Gastrocnemius medialis (tissue), 4 donors: Measurements from ENCODE around the gene NCAN. TPM values are rescaled to one million over a fixed set of nuclear protein-coding genes. Genes with fewer than 3 reads are reported as not detected.

Experiments
- ATAC-seq, 2 donors: fragments of 150-250 bp; one replicate each; pipeline ENCODE4 v1.9.1; 2016
- DNase-seq, 2 donors: peaks; one replicate each; pipeline ENCODE4 v3.0.0-alpha.2; 2019
- H3K27ac ChIP-seq, 4 donors: fragments of 200-600 bp; sonication (generic); 1 replicate in 1 of 4; 2 replicates in 3 of 4; pipeline ENCODE4 v1.5.1; 2016 to 2018; ENCODE audit warnings: mild to moderate bottlenecking in 2 of 4, moderate library complexity in 1 of 4
- H3K27me3 ChIP-seq, 3 donors: fragments of 200-600 bp; sonication (generic) in 2 of 3; 1 replicate in 1 of 3; 2 replicates in 2 of 3; pipeline versions ENCODE4 v1.5.1 to v1.6.0; 2016 to 2019; ENCODE audit warnings: mild to moderate bottlenecking in 1 of 3, moderate library complexity in 1 of 3
- H3K36me3 ChIP-seq, 2 donors: fragments of 200-600 bp; sonication (generic) in 1 of 2; one replicate each; pipeline ENCODE4 v1.5.1; 2017 to 2018
- H3K4me1 ChIP-seq, 2 donors: fragments of 200-600 bp; sonication (generic) in 1 of 2; one replicate each; pipeline ENCODE4 v1.5.1; 2016 to 2017; ENCODE audit warnings: mild to moderate bottlenecking in 2 of 2
- H3K4me3 ChIP-seq, 4 donors: fragments of 200-600 bp; sonication (generic) in 3 of 4; 1 replicate in 1 of 4; 2 replicates in 3 of 4; pipeline ENCODE4 v1.5.1; 2016 to 2019; ENCODE audit warnings: mild to moderate bottlenecking in 2 of 4
- H3K9me3 ChIP-seq, 3 donors: fragments of 200-600 bp; sonication (generic) in 2 of 3; 1 replicate in 1 of 3; 2 replicates in 2 of 3; pipeline ENCODE4 v1.5.1; 2016 to 2019
- CTCF ChIP-seq, 5 experiments: fragments of 450-650 bp in 3 of 5; fragments of 200-600 bp in 2 of 5; sonication (generic) in 2 of 5; IDR thresholded peaks in 4 of 5; conservative IDR thresholded peaks in 1 of 5; 1 replicate in 4 of 5; 2 replicates in 1 of 5; pipeline ENCODE4 v1.5.1; 2016 to 2019; ENCODE audit warnings: antibody characterized with exemption in 5 of 5, mild to moderate bottlenecking in 3 of 5, moderate library complexity in 3 of 5
- POLR2A ChIP-seq, 2 donors: fragments of 450-650 bp; IDR thresholded peaks; one replicate each; pipeline ENCODE4 v1.6.1; 2017; ENCODE audit warnings: antibody characterized with exemption in 2 of 2, mild to moderate bottlenecking in 2 of 2, moderate library complexity in 2 of 2
- in situ Hi-C, 4 donors: fragments of 200-750 bp; cut with MboI; loops; one replicate each; pipeline versions ENCODE4 v1.15.0 to v1.8.0; 2017; ENCODE audit warnings: low sequenced_read_pairs in 4 of 4
- intact Hi-C: fragments of 100-400 bp; cut with DNase I; formaldehyde crosslinking; loops from one replicate; pipeline ENCODE4 v1.15.1; 2023; ENCODE audit warnings: low total_unique reads
- total RNA-seq, 4 donors: library from RNA; depleted of rRNA; stranded (reverse); fragments of >200 nt; gene quantifications; one replicate each; pipeline versions ENCODE4 v1.1.0 to v1.2.3, GENCODE V29; 2016

The NCAN gene
- total RNA-seq, 4 donors from 2014 or later = not detected

DNA sequence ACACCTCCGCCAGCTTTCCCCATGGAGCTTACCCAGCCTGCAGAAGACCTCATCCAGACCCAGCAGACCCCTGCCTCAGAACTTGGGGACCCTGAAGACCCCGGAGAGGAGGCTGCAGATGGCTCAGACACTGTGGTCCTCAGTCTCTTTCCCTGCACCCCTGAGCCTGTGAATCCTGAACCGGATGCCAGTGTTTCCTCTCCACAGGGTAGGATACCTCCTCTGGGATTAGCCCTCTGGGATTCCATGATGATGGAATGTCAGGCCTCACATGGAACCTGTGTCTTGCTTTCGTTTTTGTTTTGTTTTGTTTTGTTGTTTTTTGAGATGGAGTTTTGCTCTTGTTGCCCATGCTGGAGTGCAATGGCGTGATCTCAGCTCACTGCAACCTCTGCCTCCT lies 17.8 kb upstream of the NCAN start:
- ATAC-seq = no peak
- in situ Hi-C loops = no loop called here
- Histone ChIP-seq H3K4me3 (peak overlapping the region in 3 of 4 donors; percentile 83 to 99 (median 88)), H3K36me3 (peaks cover 0 to 24% of the 10 kb centered on the region in 2 donors), H3K27me3 (no peaks in the 10 kb centered on the region), H3K9me3 (no peaks in the 10 kb centered on the region), H3K27ac (peak overlapping the region; percentile 99 to 100 (median 100)), H3K4me1 (peaks cover 30 to 44% of the 10 kb centered on the region in 2 donors)
- intact Hi-C loops = loop anchor here (2.0 to 10.0 kb wide), 4 partner anchors 57 to 211 kb away; partner anchors contain the start of genes GATAD2A, MAU2, SLC25A42 and SUGP1
- DNase-seq = no peak
- TF ChIP-seq CTCF (IDR thresholded peaks at IDR 0.05 in 4 of 5, conservative IDR thresholded peaks at IDR 0.05 in 1 of 5) (no peak), POLR2A (IDR thresholded peaks at IDR 0.05) (no peak)

- no peak for ATAC-seq
- TF ChIP-seq CTCF (IDR thresholded peaks at IDR 0.05 in 4 of 5, conservative IDR thresholded peaks at IDR 0.05 in 1 of 5) (no peak), POLR2A (IDR thresholded peaks at IDR 0.05) (no peak)
- H3K27me3 ChIP-seq = peaks cover 0 to 2% (median 0%) of the 10 kb centered on the region in 3 donors
- no peak for DNase-seq
- no peaks in the 10 kb centered on the region for H3K9me3 ChIP-seq
- intact Hi-C loops = no loop called here
- H3K4me3 ChIP-seq = peak overlapping the region; percentile 55 to 82 (median 77)
- peaks cover 6 to 9% of the 10 kb centered on the region in 2 donors for H3K4me1 ChIP-seq
- peak overlapping the region; percentile 84 to 91 (median 88) for H3K27ac ChIP-seq
- peaks cover 0 to 37% of the 10 kb centered on the region in 2 donors for H3K36me3 ChIP-seq
- in situ Hi-C loops = no loop called here
These were observed 9.8 kb upstream of the NCAN start for GRCh38 chr19:19201697-19202630.

GRCh38 chr19:19202707-19203011 lies 9.1 kb upstream of the NCAN start:
- peak overlapping the region; percentile 55 to 82 (median 77) for H3K4me3 ChIP-seq
- intact Hi-C loops = loop anchor here (1.0 kb wide), 1 partner anchor 10 kb away; the partner anchor contains the start of genes BORCS8 and RFXANK
- H3K36me3 ChIP-seq = peaks cover 0 to 30% of the 10 kb centered on the region in 2 donors
- DNase-seq = no peak
- peak in 1 of 2 donors; percentile 2 for ATAC-seq
- peak overlapping the region; percentile 84 to 91 (median 88) for H3K27ac ChIP-seq
- H3K9me3 ChIP-seq = no peaks in the 10 kb centered on the region
- in situ Hi-C loops = no loop called here
- H3K27me3 ChIP-seq = peaks cover 0 to 2% (median 0%) of the 10 kb centered on the region in 3 donors
- peaks cover 6 to 9% of the 10 kb centered on the region in 2 donors for H3K4me1 ChIP-seq
- no peak for TF ChIP-seq POLR2A (IDR thresholded peaks at IDR 0.05)
- no peak for TF ChIP-seq CTCF (IDR thresholded peaks at IDR 0.05 in 4 of 5, conservative IDR thresholded peaks at IDR 0.05 in 1 of 5)

DNA sequence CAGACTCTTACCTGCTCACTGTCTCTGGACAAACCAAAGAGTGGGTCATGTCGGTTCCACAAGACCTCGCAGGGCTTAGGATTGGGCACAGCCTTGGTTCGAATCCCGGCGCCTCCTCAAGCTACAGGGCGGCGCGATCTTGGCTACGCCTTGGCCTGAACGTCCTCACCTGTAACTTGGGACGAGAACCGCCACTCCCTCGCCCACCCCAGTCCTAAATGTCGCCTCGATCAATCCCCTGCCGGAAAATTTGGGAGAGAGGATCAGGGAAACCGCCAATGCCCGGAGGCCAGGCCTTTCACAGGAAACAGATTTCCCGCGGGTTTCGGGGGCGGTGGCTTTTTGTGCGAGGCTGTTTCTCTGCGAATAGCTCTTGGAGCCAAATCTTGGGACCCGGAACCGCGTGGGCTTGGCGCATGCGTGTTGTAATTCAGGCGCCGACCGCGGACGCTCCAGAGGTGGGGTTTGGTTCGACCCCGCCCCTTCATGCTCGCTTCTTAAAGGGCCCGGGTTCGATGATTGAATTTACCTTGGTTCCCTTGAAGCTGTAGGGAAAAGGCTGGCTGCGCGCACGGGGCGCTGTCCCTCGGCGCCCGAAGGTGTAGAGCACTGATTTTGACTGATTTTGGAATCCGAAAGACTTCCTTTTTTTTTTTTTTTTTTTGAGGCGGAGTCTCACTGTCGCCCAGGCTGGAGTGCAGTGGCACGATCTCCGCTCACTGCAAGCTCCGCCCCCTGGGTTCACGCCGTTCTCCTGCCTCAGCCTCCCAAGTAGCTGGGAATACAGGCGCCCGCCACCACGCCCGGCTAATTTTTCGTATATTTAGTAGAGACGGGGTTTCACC lies 8.5 kb upstream of the NCAN start, which contains the start of gene NR2C2AP:
TSS of gene NR2C2AP (minus strand) at position 403 of the 845 bp plus-strand sequence. CDS start at position 49, 354 bp downstream.
- Histone ChIP-seq H3K4me1 (peaks cover 6 to 9% of the 10 kb centered on the region in 2 donors), H3K27ac (peak within 1 kb of the TSS; percentile 84 to 91 (median 88)), H3K27me3 (peaks cover 0 to 5% (median 3%) of the 10 kb centered on the region in 3 donors), H3K9me3 (no peaks in the 10 kb centered on the region), H3K36me3 (peaks cover 0 to 25% of the 10 kb centered on the region in 2 donors), H3K4me3 (peak within 1 kb of the TSS; percentile 55 to 82 (median 77))
- peak; percentile 85 to 87 for DNase-seq
- in situ Hi-C loops (no loop called here), intact Hi-C loops (loop anchor here (1.0 kb wide), 1 partner anchor 11 kb away; the partner anchor contains the start of genes BORCS8 and RFXANK)
- TF ChIP-seq POLR2A (IDR thresholded peaks at IDR 0.05) (no peak), CTCF (IDR thresholded peaks at IDR 0.05 in 4 of 5, conservative IDR thresholded peaks at IDR 0.05 in 1 of 5) (no peak)
- ATAC-seq = peak; percentile 95 to 97
